ENCODE measurements around the gene ANKRD2.
"Not testable (repeated sequence)": the region's sequence is repeated elsewhere in the genome, so short reads cannot be mapped to it uniquely, and the experiment has no call there.

Gene ANKRD2

DNA sequence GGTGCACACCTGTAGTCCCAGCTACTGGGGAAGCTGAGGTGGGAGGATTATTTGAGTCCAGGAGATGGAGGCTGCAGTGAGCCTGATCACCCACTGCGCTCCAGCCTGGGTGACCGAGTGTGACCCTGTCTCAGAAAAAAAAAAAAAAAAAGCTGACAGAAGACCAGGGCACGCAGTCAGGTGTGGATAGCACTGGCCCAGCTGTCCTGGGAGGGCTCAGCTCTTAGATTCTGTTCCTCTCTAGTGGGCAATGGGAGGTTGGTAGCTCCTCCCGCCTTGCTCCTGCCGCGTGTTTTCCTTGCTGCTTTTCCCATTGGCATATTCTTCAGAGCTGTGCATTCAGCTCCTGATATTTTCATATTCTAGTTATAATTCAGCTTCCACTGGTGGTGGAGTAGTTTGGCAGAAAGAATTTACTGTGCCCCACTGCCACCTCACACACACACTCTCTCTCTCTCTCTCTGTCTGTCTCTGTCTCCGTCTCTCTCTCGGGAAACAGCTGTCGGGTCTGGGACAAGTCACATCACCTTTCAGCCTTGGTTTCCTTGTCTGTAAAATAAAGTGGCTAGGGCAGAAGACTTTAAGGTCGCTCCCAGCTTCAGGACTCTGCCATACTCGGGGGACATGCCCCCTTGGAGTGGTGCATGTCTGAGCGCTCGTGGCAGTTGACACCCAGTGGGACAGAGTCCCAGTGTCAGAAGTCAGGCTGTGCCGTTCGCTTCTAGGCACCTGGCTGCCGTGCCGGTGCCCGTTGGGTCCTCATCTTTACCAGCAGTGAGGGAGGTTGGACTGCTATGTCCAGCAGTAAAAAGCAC lies 25.9 kb upstream of the ANKRD2 start:
- no peak for DNase-seq (ENCODE audit: low spot score)

DNA sequence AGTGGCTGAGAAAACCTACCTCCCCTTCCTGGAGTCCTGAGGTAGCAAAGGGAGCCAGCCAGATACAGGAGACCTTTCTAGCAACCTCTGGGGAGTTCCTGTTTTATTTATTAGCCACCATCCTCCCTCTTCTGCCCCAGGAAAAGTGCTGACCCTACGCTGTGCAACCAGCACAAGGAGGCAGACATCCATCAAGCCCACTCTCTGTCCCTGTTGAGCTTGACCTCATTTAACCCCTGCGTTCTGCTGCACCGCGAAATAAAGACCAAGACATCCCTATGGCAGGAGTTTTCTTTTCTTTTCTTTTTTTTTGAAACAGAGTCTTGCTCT lies 25.3 kb upstream of the ANKRD2 start:
- no peak for DNase-seq (ENCODE audit: low spot score)

DNA sequence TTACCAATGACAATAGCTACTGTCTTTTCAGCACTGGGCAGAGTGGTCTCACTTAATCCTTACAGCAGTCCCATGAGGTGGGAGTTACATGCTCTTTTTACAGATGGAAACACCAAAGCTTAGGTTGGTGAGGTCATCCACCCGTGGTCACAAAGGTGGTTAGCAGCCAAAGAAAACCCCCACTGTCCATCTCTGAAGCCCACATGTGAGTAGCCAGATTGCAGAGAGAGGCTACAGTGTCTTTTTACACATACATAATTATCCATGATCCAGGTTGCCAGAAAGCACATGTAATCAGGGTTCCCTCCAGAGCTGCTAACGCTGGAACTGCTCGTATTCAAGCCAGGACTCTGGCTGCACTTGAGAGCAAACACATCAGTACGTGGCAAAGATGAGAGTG lies 24.6 kb upstream of the ANKRD2 start:
- DNase-seq (ENCODE audit: low spot score), result no peak

DNA sequence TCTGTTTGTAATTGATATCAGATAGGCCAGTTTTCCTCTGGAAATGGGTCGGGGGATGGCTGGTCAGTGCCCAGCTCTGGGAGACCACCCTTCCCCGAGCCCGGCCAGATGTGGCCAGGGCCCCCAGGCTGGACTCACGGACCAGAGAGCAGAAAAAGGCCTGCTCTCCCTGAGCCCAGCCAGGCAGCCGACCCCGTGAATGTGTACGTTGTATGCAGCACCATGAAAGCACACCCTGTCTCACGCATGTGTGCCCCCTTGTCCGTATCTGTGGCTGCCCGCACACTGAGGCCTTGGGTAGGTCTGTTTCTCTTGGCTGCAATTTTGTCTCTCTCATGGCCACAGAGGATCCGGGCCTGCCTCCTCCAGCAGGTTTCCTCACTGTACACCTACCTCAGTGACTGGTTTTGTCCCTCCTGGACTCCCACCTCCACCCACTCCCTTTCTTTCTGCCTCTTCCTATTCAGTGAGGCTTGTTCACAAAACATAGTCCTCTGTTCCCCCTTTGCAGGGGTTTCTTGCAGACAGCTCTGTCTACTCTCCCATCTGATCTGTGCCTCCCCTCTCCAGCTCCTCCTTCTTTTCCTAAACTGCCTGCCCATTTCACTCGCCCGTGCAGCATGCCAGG lies 23.6 kb upstream of the ANKRD2 start:
- no peak for DNase-seq (ENCODE audit: low spot score)

DNA sequence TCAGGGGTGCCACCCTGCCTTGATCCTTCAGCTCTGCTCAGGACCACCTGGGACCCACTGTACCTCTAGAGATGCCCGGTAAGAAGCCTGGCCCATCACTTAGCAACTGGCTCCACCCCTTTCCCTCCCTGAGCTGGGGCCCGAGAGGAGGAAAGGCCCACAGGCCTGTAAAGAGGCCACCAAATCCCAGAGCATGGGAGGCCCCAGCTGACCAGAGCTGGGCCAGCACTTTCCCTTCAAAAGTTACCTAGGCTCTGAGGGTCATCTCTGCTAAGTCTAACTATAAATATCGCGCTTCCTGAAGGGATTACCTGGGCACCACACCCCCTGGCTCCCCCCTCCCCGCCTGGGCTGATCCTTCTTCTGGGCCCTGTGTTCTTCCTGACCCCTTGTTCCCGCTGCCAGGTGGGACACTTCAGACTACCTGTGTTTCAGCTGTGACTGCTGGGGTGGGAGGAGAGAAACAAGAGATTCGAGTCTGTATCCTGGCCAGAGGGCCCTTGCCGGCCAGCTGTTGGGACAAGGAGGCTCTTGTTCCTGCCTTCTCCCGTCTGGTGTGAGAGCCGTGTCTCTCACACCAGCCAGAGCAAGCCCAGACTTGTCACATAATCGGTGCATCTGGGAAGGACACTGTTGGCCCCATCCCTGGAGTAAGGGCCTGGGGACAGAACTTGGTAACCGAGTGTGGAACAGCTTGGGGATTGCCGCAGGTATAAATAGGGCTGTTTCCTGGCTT lies 22.8 kb upstream of the ANKRD2 start:
- DNase-seq (ENCODE audit: low spot score), result no peak

DNA sequence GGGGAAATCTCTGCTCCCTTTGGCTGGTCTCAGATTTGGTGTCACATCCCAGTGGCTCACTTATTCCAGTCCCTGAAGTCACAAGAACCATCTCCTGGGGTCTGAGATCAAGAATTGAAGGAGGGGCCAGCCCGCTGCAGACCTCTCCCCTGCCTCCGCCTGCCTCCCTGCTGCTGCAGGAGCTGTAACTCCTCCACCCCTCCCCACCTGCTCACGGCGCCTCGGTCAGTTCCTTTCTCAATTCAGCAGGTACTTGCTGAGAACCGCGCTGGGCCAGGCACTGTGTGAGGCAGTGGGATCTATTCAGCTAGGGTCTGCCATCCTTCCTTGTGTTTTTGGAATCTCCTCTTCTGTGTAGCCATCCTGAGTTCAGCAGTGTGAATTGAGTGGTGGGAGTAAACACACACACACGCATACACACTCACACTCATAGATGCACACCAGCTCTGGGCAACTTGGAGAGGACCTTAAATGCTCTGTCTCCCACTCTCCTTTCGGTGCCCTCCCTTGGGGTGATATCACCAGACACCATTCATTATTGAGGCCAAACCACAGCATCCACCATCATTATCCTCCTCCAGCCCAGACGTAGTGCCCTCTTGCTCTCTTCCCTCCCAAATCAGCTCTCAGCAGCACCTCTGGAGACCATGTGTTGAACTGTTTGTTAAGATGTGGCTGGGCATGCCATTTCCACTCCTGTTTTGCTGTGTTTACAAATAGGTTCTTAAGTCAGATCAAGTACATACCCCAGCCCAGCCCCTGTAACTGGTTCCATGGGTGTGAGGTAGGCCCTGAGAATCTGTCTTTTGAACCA lies 22.0 kb upstream of the ANKRD2 start:
- peak; percentile 37 for DNase-seq (ENCODE audit: low spot score)

DNA sequence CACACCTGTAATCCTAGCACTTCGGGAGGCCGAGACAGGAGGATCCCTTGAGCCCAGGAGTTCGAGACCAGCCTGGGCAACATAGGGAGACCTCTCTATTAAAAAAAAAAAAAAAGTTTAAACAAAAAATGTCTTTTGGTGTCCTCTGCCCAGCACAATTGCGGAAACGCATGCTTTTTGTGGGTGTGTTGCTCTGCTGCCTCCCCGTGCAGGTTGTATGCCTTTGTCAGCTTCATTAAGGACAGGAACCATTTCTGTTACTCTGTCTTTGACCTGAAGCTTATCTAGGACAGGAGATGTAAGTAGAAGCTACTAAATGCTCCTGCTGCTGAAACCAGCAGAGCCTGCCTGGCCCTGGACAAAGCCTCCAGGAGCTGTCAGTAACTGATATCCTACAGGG lies 21.3 kb upstream of the ANKRD2 start:
- DNase-seq (ENCODE audit: low spot score), result no peak

DNA sequence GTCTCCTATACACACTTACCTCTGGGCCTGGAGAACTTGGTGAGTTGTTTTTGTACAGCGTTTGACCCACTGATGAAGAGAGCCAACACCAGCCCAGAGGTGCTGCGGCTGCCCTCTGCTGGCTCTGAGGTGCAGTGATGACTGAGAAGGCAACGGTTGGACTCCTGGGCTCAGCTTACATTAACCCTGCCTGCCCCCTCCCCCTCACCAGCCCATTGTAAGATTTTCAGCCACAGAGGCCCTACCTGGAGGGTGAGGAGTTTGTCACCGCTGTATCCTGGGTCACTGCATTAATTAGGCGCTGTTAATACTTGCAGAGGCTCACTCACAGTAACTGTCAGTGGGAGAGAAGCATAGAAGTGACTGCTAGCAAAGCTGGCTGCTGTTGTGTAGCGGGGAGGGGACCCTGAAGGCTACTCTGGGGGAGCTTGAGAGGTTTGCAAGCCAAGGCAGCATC lies 19.0 kb upstream of the ANKRD2 start:
- DNase-seq (ENCODE audit: low spot score), result peak; percentile 86

DNA sequence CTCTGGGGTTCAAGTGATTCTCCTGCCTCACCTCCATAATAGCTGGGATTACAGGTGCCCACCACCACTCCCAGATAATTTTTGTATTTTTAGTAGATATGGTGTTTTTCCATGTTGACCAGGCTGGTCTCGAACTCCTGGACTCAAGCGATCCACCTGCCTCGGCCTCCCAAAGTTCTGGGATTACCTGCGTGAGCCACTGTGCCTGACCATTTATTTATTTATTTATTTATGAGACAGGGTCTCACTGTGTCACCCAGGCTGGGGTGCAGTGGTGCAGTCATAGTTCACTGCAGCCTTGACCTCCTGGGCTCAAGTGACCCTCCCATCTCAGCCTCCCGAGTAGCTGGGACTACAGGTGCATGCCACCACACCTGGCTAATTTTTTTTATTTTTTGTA lies 18.2 kb upstream of the ANKRD2 start:
- not testable (repeated sequence) for DNase-seq (ENCODE audit: low spot score)

DNA sequence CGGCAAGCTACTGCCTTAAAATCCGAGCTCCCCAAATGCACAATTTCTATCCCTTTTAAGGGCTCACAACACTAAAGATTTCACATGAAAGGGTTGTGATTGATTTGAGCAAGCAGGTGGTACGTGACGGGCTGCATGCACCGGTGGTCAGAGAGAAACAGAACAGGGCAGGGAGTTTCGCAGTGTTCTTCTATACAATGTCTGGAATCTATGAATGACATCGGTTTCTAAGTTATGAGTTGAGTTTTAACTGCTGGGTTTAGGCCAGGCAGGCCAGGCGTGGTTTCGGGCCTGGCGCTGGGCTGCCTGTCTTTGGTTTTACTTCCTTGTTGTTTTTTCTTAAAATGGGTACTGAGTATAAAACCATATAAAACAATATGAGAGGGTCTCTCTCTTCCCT lies 17.0 kb upstream of the ANKRD2 start:
- not testable (repeated sequence) for DNase-seq (ENCODE audit: low spot score)

DNA sequence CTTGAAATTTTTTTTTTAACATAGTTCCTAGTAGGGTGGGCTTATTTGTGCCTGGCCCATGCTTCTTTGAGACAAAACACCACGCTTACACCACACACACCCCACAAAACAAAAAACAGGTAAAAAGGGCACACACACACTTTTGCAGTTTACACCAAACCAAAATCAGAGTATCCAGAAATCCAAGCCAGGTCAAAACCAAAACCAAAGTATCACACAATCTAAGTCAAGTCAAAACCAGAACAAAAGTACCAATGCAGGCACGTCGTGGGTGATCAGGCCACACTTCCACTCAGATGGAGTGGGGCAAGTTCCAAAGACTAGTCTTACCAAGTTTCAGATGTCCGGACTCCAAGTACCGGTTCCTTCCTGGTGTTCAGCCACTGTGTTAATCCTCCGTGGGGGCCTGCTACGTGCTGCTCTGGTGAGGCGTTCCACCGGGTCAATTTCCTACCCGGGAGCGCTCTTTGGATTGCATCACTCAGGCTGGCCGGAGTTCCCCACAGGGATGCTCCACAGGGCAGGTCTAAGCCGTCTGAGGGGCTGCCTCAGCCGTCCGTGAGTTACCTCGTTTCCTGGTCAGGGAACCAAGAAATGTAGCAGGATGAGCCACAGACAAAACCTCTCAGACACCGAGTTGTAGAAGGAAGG lies 11.7 kb upstream of the ANKRD2 start:
- not testable (repeated sequence) for DNase-seq (ENCODE audit: low spot score)

DNA sequence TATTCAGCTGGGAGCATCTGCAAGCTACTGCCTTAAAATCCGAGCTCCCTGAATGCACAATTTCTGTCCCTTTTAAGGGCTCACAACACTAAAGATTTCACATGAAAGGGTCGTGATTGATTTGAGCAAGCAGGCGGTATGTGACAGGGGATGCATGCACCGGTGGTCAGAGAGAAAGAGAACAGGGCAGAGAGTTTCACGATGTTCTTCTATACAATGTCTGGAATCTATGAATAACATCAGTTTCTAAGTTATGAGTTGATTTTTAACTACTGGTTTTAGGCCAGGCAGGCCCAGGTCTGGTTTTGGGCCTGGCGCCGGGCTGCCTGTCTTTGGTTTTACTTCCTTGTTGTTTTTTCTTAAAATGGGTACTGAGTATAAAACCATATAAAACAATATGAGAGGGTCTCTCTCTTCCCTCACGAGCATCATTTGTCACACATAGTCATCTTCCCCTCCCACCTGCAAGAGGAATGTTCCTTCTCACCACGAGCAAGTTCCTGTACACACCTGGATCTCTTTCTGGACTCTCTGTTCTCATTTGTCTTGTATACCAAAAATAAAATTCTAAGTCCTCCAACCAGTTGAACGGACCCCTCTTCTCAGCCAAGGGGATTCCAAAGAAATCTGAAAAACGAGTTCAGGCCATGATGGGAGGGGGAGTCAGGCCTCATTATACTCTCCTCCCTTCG lies 11.0 kb upstream of the ANKRD2 start:
- not testable (repeated sequence) for DNase-seq (ENCODE audit: low spot score)

DNA sequence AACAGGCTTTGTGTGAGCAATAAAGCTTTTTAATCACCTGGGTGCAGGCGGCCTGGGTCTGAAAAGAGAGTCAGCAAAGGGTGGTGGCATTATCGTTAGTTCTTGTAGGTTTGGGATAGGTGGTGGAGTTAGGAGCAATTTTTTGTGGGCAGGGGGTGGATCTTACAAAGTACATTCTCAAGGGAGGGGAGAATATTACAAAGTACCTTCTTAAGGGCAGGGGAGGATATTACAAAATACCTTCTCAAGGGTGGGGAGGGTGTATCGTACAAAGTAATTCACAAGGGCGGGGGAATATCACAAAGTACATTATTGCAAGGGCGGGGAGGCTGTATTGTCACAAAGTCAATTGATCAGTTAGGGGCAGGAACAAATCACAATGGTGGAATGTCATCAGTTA lies 10.2 kb upstream of the ANKRD2 start:
- DNase-seq (ENCODE audit: low spot score), result not testable (repeated sequence)

DNA sequence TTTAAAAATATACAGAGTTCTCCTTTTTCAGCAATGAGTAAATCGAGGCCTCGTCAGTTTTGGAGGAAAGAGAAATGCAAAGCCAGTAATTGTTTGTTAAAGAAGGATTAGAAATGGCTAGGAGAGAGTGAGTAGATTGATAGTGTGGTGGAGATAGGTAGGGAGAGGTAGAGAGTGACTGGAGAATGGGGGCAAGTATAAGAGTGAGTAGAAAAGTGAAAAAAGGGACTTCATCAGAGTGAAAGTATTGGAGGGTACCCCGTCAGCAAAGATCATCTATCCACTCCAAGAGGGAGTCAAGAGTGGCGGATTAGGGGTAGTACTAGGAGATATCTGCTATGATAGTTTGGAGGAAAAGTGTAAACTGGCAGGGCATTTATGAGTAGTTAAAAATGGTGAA lies 9.2 kb upstream of the ANKRD2 start:
- no peak for DNase-seq (ENCODE audit: low spot score)

DNA sequence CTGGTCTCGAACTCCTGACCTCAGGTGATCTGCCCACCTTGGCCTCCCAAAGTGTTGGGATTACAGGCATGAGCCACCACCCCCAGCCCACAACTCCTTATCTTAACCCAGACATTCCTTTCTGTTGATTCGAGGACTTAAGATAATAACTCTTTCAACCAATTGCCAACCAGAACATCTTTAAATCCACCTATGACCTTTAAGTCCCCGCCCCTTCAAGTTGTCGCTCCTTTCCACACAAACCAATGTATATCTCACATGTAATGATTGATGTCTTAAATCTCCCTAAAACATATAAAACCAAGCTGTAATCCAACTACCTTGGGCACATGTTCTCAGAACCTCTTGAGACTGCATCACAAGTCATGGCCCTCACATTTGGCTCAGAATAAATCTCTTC lies 7.8 kb upstream of the ANKRD2 start:
- no peak for DNase-seq (ENCODE audit: low spot score)

DNA sequence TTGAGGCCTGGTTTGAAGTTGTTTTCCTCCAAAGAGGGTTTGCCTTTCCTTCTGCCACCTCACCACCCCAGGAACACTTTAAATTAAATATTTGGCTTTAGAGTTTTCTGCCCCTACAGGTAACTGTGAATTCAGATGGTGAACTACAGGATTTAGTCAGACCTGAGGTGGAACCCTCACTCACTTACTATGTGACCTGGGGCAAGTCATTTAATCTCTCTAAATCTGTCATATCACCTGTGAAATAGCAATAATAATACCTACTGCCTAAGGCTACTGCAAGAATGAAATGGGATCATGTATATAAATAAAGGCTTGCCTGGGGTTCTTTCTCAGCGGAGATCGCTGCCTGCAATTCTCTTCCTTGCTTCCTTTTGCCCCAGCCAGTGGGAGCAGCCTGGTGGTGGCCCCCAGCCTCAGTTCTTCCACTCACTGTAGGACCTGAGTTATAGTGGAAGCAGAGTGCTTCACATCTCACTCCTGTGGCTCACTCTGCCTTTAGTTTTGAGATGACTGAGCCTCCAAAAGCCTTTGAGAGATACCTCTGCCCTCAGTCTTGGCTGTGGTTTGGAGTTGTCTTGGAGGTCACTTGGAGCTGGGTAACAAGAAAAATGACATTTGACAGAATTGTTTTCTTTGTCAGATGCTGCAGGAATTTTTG lies 6.1 kb upstream of the ANKRD2 start:
- no peak for DNase-seq (ENCODE audit: low spot score)

DNA sequence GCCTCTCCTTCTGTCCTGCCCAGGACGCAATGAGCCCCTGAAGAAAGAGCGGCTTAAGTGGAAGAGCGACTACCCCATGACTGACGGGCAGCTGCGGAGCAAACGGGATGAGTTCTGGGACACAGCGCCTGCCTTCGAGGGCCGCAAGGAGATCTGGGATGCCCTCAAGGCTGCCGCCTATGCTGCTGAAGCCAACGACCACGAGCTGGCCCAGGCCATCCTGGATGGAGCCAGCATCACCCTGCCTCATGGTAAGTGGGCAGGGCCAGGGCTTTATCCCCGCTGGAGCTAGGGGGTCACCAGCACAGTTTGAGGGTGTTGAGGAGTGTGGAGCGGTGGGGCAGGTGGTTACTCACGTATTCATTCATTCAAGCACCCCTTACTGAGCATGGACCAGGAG lies 4.7 kb upstream of the ANKRD2 start:
- no peak for DNase-seq (ENCODE audit: low spot score)

DNA sequence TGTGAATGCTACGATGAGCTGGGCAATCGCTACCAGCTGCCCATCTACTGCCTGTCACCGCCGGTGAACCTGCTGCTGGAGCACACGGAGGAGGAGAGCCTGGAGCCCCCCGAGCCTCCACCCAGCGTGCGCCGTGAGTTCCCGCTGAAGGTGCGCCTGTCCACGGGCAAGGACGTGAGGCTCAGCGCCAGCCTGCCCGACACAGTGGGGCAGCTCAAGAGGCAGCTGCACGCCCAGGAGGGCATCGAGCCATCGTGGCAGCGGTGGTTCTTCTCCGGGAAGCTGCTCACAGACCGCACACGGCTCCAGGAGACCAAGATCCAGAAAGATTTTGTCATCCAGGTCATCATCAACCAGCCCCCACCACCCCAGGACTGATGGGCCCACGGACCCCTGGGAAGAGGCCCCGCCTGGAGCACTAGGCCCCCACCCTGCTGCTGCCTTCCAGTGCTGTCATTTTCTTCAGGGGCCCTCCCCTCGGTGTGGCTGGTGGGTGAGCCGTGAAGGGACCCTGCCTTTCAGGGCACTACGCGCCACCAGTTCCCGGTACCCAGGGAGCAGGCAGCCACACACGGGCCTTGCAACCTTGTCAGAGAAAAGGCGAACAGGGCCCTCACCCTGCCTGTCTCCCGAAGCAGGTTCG lies 2.3 kb upstream of the ANKRD2 start:
- no peak for DNase-seq (ENCODE audit: low spot score)

DNA sequence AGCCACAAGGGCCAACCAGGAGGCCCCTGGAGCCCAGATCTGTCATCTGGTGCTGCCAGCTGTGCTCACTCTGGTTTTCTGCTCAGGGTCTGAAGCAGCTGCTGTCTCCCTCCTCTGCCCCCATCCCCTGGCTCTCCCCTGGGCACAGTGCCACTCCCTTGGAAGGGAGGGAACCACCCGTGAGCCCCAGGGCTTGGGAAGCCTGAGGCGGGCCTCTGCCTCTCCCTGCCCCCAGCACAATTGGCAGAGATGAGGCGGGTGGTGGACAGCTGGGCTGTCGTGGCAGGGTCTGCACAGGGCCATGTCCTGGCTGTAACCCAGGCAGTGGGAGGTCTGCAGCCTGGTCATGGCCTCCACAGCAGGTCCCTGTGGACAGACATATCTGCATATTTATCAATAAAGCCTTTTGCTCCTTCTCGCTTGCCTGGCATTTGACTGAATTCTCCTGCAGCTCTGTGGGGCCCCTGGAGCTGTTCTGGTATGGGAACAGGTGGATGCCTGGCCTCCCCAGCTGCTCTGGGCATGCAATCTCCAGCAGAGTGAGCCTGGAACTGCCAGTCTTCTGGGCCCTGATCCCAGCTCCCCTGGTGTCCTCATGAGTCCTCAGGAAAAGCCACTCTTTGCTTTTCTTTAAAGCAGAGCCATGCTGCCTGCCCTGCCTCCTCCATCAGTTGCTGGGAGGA lies 1.6 kb upstream of the ANKRD2 start:
- DNase-seq (ENCODE audit: low spot score), result no peak

DNA sequence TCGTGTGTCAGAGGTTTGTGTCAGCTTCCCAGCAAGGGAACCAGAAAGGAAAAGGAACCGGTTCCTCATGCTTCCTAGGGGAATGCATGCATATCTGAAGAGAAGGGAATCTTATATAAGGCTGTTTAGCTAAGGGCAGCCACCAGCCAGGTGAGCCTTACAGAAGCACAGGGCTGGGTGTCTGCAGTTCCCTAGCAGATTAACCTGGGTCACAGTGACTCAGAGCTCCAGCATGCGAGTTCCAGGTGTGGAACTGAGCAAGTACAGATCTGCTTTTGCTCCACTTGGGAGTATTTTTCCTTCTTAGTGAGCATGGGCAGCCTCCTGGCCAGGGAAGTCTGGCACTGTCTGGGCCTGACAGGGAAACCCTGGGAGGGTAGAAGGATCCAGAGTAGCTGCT lies 957 bp upstream of the ANKRD2 start:
- DNase-seq (ENCODE audit: low spot score), result no peak
